ENCODE results near the gene LMO1.

Gene LMO1

DNA sequence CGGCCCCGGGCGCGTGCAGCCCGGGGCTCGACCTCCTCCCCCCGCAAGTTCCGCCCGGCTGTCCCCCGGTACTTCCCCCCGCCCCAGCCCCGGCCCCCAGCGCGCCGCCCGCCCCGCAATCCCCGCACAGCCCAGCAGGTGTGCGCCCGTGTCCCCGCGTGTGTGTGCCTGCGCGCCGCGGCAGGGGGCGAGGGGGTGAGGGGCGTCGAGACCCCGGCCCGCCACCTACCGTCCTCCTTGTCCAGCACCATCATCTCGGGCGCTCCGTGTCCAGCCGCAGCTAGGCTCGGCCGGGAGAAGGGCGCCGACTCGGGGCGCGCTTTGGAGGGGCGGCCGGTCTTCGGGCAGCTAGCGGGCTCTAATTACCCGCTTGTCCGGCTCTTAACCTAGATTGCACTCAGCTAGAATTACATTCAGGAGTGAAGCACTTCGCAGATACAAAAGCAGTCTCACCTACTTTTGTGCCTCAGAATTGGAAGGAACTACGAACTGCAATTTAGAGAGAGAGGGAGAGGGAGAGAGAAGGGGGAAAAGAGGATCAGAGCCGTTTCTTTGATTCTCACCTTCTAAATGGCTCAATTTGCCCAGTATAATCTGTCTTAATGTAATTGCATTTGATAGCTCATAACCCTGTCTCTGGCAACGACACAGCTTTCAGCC lies 439 bp downstream of the LMO1 start:
- DNase-seq (ENCODE audit: low read depth, low spot score), result no peak

- DNase-seq (ENCODE audit: low read depth, low spot score), result no peak
These were observed 1.0 kb downstream of the LMO1 start for GRCh38 chr11:8262552-8263108.

DNA sequence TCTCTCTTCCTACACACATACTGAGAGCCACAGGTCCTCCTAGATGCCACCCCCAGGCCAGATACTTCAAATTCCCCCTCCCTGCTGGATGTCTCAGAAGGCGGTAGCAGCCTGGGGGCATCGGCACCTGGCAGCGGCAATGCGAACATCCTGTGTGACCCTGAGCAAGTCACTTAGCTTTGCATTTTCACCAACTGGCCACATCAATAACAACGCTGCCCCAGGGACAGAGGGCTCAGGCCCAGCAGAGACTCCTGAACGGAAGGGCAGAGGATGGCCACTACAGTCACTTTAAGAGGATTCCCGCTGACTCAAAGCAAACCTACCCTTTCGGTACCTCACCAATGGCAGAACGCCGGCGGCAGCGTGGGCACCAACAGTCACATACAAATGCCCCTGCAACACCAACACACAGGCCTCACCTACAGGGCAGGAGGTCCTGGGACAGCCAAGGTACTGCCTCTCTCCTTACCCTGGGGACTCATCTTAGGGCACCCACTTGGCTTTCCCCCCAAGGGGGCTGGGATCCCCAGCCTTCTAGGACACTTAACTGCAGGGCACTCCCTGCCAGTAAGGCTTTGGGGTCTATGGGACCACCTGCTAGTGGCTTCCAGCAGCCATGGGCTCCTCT lies 1.6 kb downstream of the LMO1 start:
- no peak for DNase-seq (ENCODE audit: low read depth, low spot score)

GRCh38 chr11:8261291-8261690 lies 2.4 kb downstream of the LMO1 start:
- no peak for DNase-seq (ENCODE audit: low read depth, low spot score)

DNA sequence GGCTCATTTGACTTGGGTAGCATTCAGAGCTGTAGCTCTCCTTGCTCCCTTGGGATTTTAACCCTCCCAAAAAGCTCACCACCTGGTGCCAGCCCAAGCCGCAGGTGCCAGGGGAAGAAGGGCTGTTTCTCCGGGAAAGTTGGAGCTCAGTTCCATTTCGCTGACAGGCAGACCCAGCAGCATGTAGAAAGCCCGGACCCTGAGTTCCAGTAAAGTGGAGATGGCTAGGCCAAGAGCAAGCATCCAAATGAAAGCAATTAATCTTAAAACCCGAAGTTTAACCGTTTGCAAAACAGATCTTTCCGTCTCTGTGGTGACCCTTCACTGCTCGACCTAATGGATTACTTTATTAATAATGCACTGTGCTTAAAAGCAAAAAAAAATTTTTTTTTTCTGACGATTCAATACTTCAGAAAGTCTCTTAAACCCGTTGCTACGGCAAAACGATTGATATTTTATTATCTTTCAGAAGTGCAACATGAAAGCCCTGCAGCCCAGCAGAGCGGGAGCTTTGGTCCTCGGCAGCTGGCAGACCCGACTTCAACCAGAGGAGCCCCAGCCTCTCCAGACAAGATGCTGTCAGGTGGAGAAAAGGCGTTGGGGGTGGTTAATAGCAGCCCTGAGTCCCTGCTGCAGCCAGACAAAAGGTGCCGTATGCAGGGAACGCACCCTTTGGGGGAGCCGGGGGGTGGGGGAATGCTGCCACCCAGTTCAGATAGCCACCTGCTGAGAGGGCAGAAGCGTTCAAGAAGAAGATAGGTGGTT lies 3.3 kb downstream of the LMO1 start:
- no peak for DNase-seq (ENCODE audit: low read depth, low spot score)

DNA sequence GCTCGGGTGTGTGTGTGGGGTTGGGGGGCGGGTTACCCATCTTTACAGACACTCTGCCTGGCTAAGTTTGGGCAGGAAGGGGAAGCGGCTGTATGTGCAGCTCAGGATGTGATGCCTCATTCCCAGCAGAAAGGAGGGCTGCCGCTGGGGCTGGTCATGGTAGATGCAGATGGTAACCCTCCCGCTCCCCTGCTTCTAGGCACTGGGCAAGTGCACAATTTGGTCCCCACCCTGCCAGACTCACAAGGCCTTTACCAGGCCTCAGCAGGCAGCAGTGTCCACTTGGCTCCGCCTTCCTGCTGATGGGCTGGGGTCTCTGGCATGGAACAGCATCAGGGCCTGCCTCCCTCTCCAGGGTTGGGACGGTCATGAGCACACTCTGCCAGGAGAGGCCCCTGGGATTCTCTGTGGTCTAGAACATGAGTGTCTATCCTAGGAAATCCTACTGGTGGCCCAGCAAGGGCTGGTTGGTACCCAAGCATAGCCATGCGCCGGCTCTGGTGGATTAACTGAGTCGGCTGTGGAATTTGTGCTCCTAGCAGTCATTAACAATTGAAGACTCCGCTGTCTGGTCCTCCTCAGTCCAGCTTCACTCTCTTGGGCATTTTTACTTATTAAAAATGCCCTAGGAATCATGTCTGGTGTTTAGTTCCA lies 4.2 kb downstream of the LMO1 start:
- no peak for DNase-seq (ENCODE audit: low read depth, low spot score)

GRCh38 chr11:8258784-8259183 lies 4.9 kb downstream of the LMO1 start:
- no peak for DNase-seq (ENCODE audit: low read depth, low spot score)

DNA sequence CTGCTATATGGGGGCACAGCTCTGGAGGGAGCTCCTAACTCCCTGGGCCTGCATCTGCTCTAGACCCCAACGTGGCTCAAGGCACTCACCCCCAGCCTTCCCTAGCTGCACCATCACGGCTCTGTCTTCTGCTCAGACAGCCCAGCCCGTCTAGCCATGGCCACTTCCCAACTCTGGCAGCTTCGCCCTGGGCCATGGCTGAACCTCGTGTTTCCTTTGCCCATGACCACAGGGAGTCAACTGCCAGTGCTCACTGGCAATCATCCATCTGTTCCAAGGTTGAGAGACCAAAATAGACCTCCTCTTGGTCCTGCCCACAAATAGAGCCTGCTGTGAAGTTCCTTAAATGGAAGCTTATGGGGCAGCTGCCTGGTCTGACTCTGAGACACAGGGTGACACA lies 5.4 kb downstream of the LMO1 start:
- no peak for DNase-seq (ENCODE audit: low read depth, low spot score)

GRCh38 chr11:8257003-8257664 lies 6.5 kb downstream of the LMO1 start:
- no peak for DNase-seq (ENCODE audit: low read depth, low spot score)

DNA sequence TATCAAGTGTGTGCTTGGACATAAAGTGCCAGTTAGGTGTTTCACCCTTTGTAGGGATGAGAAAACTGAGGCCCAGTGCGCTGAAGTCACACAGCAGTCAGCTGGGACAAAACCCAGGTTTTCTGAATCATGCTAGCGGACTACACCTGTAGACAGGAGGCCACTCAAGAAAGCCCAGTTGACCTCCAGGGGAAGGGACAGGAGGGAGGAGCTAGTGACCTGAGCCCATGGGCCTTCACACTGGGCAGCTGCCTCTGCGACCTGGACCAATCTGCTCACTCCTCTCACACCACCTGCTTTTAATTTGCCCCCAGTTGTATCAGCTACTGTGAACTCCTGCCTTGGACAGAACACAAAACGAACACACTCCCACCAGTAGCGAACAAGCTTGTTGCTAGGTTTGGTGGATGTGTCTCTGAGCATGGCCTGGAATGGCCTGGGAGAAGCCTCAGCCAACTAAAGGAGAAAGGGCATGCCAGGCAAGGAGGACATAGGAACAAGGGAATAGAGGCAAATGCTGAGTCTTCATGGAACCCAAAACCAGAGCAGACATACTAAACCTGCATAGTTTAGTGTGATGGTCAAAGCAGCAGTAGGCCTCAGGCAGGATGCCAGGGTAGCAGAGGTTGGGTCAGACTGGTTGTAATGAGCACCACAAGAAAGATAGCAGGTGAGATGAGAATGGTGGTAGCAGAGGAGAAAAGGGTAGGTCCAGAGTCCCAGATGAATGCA lies 7.2 kb downstream of the LMO1 start:
- no peak for DNase-seq (ENCODE audit: low read depth, low spot score)

DNA sequence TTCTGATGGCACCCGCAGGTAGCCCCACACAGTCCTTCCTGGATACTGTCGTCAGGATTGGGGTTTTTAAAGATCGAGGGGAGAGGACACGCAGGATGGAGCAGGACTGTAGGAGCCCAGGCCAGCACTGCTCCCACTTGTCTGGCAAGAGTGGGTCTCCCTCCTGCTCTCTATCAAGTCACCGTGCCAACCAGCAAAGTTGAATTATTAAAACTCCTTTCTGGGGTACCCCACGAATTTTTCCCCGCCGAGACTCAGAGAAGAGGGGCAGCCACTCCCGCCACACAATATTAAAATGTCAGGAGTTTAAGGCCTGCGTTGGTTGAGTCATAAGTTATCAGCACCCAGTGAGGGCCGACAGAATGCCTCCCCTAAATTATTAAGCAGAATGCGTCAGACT lies 10.1 kb downstream of the LMO1 start:
- DNase-seq (ENCODE audit: low read depth, low spot score), result no peak

- no peak for DNase-seq (ENCODE audit: low read depth, low spot score)
These were observed 10.7 kb downstream of the LMO1 start for GRCh38 chr11:8252946-8253345.

GRCh38 chr11:8252388-8252787 lies 11.3 kb downstream of the LMO1 start:
- no peak for DNase-seq (ENCODE audit: low read depth, low spot score)

GRCh38 chr11:8251616-8252295 lies 11.9 kb downstream of the LMO1 start:
- no peak for DNase-seq (ENCODE audit: low read depth, low spot score)

DNA sequence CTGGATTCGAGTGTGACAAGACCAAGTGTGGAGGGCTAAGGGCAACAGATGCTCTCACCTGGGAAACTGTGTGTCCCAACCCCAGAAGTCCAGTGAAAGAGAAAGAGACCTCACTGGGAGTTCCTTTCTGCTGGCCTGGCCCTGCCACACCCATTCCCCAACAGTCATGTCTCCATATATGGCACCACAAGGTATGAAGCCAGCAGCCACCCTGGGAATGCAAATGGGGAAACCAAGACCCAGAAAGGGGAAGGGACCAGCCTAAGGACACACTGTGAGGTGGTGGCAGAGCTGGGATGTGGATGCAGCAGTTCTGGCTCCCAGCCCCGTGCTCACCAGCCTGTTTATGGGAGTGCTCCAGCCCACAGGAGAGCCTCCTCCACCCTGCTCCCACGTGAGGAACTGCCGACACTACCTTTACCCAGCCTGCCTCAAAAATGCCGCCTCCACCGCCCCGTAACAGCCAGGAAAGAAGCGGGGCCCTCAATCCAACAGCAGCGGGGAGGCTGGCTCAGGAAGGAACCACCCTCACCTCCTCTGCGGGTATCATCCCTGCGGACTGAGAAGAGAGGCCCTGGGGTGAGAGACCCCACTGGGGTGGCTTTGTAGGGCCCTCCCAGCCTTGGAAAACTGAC lies 12.6 kb downstream of the LMO1 start:
- no peak for DNase-seq (ENCODE audit: low read depth, low spot score)

DNA sequence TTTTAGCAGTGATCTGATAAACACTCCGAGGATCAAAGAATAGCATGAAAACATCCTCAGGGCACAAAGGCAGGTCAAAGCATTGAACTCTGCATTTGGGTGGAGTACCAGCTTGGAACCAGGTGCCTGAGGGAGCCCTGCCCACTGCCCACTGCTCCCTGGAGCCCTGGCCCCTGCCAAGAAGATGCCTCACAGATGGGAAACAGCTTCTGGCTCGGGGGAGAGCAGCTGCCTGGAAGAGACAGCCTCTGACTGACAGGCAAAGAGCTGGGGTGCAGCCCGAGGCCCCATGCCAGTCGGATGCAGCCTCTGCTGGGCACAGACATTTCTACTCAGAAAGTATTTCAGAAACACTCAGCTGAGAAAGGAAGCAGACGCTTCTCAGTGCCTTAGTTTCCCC lies 13.2 kb downstream of the LMO1 start:
- DNase-seq (ENCODE audit: low read depth, low spot score), result no peak

DNA sequence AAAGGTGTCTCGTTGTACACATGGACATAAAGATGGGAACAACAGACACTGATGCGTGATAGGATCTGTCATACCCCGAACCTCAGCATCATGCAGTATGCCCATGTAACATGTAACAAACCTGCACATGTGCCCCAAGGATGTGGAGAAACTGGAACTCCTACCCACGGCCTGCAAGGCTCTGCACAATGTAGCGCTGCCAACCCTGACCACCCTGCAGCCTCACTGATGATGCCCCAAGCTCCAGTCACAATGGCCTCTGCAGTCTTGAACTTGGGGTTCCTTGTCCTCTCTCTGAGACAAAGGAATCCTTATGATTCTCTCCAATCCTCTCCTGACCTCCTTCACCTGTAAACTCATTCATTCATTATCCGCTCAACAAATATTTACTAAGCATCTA lies 14.2 kb downstream of the LMO1 start:
- no peak for DNase-seq (ENCODE audit: low read depth, low spot score)

DNA sequence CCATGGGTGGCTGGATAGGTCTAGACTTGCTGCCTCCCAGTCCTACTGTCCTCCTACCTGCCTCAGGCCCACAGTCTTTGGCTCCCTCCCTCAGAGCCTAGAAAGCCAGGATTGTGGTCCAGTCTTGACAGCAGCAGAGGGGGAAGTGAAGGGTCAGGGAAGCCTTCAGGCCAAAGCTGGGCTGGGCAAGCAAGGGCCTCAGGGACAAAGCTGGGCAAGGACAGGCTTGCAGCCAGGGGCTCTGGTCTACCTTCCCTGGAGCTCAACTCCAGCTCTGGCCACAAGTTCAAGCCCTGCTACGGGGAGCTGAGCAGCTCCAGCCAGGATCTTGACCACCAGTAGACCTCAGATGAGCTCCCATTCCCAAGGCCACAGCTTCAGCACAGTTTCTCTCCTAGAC lies 14.9 kb downstream of the LMO1 start:
- DNase-seq (ENCODE audit: low read depth, low spot score), result no peak

DNA sequence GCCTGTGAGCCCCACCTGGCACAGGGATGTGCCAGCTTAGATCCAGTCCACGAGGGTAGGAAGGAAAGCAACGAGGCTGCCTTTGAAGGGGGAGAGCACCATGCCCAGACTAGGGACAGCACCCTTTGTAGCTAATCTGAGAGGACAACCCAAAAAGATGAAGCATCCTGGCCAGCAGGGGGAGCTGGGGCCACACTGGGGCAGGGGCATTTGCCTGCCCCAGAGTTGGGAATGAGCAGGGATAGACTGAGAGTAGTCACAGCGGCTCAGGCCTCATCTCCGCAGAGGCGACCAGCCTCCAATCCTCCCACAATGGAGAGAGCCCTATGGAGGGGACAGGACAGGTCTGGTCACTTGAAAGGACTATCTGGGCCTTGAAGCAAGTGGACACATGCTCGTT lies 16.4 kb downstream of the LMO1 start:
- DNase-seq (ENCODE audit: low read depth, low spot score), result no peak

DNA sequence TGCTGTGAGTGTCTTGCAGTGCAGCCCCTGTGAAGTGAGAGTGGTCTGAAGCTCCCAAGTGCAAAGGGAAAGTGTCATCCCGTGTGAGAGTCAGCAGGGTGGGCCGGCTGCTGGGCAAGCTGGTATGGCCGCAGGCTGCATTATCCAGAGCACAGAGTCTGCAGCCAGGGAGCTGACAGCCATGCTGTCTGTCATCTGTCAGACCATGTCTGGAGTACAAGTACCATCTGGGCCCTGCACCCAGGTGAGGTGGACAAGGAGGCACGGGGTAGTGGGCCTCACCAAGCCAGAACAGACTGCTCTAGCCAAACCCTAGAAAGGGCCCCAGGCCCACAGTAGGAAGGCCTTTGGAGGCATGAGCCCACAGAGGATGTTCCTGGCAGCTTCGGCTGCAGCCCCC lies 20.2 kb downstream of the LMO1 start:
- no peak for DNase-seq (ENCODE audit: low read depth, low spot score)
